HUES48 (cell line): ENCODE data around the gene PITPNC1.

Source experiments
- H3K27ac ChIP-seq: one replicate; pipeline ENCODE4 v1.7.0; 2013; ENCODE audit warnings: low read depth, low read length, inconsistent platforms
- H3K27me3 ChIP-seq: 2 replicates; pipeline ENCODE4 v1.6.1; 2013; ENCODE audit warnings: mild to moderate bottlenecking, low read length; ENCODE audit not compliant: control insufficient read depth, insufficient read depth
- H3K36me3 ChIP-seq: 2 replicates; pipeline ENCODE4 v1.6.1; 2013; ENCODE audit warnings: low read length; ENCODE audit not compliant: control insufficient read depth, insufficient read depth
- H3K4me1 ChIP-seq: 2 replicates; pipeline ENCODE4 v1.6.1; 2013; ENCODE audit warnings: mild to moderate bottlenecking, low read length; ENCODE audit not compliant: control insufficient read depth, insufficient read depth
- H3K4me3 ChIP-seq: 2 replicates; pipeline ENCODE4 v1.5.1; 2013; ENCODE audit warnings: mild to moderate bottlenecking, low read depth, low read length
- H3K9ac ChIP-seq: 2 replicates; pipeline ENCODE4 v1.6.1; 2013; ENCODE audit warnings: mild to moderate bottlenecking, low read depth, low read length, moderate library complexity
- H3K9me3 ChIP-seq: 2 replicates; pipeline ENCODE4 v1.6.1; 2013; ENCODE audit warnings: low read length; ENCODE audit not compliant: control insufficient read depth, insufficient read depth

The PITPNC1 gene

DNA sequence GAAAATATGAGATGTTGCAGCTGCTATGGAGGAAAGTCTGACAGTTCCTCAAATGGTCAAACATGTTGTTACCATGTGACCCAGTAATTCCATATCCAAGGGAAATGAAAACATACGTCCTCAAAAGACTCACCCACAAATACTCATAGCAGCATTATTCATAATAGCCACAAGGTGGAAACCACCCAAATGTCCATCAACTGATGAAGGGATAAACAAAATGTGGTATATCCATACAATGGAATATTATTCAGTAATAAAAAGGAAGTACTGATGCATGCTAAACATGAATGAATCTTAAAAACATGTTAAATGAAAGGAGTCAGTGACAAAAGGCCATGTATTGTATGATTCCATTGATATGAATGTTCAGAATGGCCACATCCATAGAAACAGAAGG is 140.2 kb downstream of the PITPNC1 start:
- Histone ChIP-seq H3K9me3 (no peaks in the 10 kb centered on the region), H3K27ac (no peak overlapping the region), H3K9ac (no peak overlapping the region), H3K36me3 (no peaks in the 10 kb centered on the region), H3K27me3 (no peaks in the 10 kb centered on the region), H3K4me1 (peaks cover 44% of the 10 kb centered on the region), H3K4me3 (no peak overlapping the region)

DNA sequence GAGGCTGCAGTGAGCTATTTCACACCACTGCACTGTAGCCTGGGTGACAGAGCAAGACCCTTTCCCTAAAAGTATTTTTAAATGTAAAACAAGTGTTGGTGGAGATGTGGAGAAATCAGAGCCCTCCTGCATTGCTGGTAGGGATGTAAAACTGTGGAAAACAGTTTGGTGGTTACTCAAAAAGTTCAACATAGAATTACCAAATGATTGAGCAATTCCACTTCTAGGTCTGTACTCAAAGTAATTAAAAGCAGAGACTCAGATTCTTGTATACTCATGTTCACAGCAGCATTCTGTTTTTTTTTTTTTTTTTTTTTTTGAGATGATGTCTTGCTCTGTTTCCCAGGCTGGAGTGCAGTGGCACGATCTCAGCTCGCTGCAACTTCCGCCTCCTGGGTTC is 141.8 kb downstream of the PITPNC1 start:
- Histone ChIP-seq H3K4me3 (no peak overlapping the region), H3K27ac (no peak overlapping the region), H3K9me3 (no peaks in the 10 kb centered on the region), H3K36me3 (no peaks in the 10 kb centered on the region), H3K27me3 (no peaks in the 10 kb centered on the region), H3K9ac (no peak overlapping the region), H3K4me1 (peaks cover 53% of the 10 kb centered on the region)

DNA sequence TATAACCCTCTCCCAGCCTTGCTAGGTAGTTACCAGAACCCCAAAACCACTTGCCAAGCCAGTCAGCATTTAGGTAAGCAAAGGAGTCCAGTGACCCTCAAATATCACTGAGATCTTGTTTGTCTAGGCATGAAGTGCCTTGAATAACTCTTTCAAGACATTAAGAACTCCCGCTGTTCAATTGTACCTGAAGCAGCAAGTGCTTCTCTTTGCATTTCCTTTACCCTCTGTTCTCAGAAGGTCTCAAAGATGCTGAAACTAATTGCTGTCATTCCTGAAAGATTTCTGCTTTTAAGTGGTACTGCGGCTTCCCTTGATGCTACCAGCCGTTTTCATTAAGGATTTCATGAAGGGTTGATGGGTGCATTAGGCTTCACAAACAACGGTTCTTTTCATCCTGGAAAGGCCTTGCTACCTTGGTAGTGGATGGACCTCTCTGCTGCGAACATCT is 142.7 kb downstream of the PITPNC1 start:
- Histone ChIP-seq H3K4me3 (no peak overlapping the region), H3K9me3 (no peaks in the 10 kb centered on the region), H3K4me1 (peaks cover 51% of the 10 kb centered on the region), H3K36me3 (no peaks in the 10 kb centered on the region), H3K27ac (peak overlapping the region; percentile 67), H3K9ac (no peak overlapping the region), H3K27me3 (no peaks in the 10 kb centered on the region)

- peak overlapping the region; percentile 39 for H3K27ac ChIP-seq
- peaks cover 49% of the 10 kb centered on the region for H3K4me1 ChIP-seq
- H3K9ac ChIP-seq = no peak overlapping the region
- no peaks in the 10 kb centered on the region for H3K36me3 ChIP-seq
- H3K9me3 ChIP-seq = no peaks in the 10 kb centered on the region
- no peaks in the 10 kb centered on the region for H3K27me3 ChIP-seq
- H3K4me3 ChIP-seq = no peak overlapping the region
Observed at GRCh38 chr17:67520252-67520906, 143.3 kb downstream of the PITPNC1 start.

GRCh38 chr17:67520916-67521774 is 144.1 kb downstream of the PITPNC1 start:
- Histone ChIP-seq H3K27ac (peak overlapping the region; percentile 32), H3K9ac (no peak overlapping the region), H3K4me3 (no peak overlapping the region)

GRCh38 chr17:67521775-67522069 is 144.6 kb downstream of the PITPNC1 start:
- peak overlapping the region; percentile 32 for H3K27ac ChIP-seq
- H3K4me3 ChIP-seq = no peak overlapping the region
- H3K4me1 ChIP-seq = peaks cover 49% of the 10 kb centered on the region
- no peak overlapping the region for H3K9ac ChIP-seq
- H3K36me3 ChIP-seq = no peaks in the 10 kb centered on the region
- H3K9me3 ChIP-seq = no peaks in the 10 kb centered on the region
- no peaks in the 10 kb centered on the region for H3K27me3 ChIP-seq

More at GRCh38 chr17:67520916-67521774, 144.1 kb downstream of the PITPNC1 start:
- Histone ChIP-seq H3K9me3 (no peaks in the 10 kb centered on the region), H3K27me3 (no peaks in the 10 kb centered on the region), H3K36me3 (no peaks in the 10 kb centered on the region), H3K4me1 (peaks cover 49% of the 10 kb centered on the region)

GRCh38 chr17:67523101-67523500 is 146.0 kb downstream of the PITPNC1 start:
- Histone ChIP-seq H3K27me3 (no peaks in the 10 kb centered on the region), H3K9ac (no peak overlapping the region), H3K9me3 (no peaks in the 10 kb centered on the region)

DNA sequence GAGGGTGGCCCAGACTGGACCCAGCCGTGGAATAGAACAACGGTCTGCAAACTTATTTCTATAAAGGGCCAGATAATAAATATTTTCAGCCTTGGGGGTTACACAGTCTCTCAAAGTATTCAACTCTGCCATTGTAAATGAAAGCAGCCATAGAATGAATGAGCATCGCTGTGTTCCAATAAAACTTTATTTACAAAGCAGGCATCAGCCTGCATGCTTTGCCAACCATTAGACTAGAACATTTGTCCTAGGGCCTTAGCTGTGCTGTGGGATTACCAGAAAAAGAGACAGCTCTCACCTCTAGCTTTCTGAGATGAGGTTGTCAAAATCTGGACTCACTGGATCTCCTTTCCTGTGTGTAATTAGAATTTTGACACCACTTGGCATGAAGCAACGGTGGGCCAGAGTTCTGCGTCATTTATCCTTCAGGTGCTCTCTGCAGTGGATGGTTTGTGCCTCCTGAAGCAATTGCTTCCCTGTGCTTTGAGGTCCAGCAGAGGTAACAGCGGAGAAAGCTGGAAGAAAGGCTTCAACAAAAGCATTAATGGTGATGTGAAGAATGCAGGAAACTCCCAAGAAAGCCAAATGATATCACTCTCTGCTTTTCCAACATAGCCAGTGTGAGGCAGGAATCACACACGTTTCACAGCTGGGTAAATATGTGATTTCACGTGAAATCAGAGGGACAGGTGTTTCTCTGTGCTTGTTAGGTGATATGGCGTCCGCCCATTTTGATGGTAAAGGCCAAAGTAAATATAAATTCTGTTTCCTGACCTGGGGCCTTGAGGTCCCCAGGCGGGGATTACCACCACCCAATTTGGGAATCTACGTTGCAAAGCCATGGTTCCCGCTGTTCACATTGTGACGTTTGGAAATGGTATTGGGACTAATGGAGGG is 148.4 kb downstream of the PITPNC1 start:
- Histone ChIP-seq H3K9ac (no peak overlapping the region), H3K36me3 (no peaks in the 10 kb centered on the region), H3K4me1 (peaks cover 51% of the 10 kb centered on the region), H3K4me3 (no peak overlapping the region), H3K9me3 (no peaks in the 10 kb centered on the region), H3K27me3 (no peaks in the 10 kb centered on the region), H3K27ac (no peak overlapping the region)

More at GRCh38 chr17:67523101-67523500, 146.0 kb downstream of the PITPNC1 start:
- Histone ChIP-seq H3K27ac (no peak overlapping the region), H3K4me3 (no peak overlapping the region), H3K4me1 (peaks cover 49% of the 10 kb centered on the region), H3K36me3 (no peaks in the 10 kb centered on the region)

- Histone ChIP-seq H3K27ac (no peak overlapping the region), H3K27me3 (no peaks in the 10 kb centered on the region), H3K36me3 (no peaks in the 10 kb centered on the region), H3K9ac (no peak overlapping the region), H3K4me3 (no peak overlapping the region), H3K4me1 (peaks cover 47% of the 10 kb centered on the region), H3K9me3 (no peaks in the 10 kb centered on the region)
Observed at GRCh38 chr17:67526700-67527099, 149.6 kb downstream of the PITPNC1 start.

DNA sequence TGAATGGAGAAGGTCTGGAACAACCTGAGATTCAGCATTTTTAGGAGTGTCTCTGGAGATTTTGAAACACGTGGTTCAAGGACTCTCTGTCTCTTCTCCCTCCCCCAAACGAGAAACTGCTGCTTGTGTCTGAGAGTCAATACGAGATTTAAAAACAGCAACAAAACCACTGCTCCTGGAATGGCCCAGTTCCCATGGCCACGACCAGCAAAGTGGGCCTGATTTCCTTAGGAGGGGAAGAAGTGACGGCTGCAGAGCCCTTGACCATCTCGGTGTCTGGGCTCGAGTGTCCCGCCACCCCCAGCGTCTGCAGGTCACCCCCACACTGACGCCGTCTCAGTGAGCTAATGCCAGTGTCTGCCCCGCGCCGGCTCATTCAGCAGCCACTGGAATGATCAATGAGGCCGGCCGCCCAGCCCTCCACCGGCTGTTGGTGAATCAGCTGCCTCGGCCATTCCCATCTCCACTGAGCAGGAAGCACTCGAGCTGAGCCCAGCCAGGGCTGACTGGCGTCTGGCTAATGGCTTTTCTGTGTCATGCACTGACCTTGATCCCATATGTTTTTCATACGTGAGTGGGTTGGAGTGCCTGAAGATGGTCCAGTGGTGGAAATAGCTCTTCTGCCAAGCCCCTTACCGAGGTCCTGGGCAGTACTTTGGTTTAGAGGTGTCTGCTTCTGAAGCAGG is 151.8 kb downstream of the PITPNC1 start:
- Histone ChIP-seq H3K36me3 (no peaks in the 10 kb centered on the region), H3K27ac (peak overlapping the region; percentile 74), H3K27me3 (no peaks in the 10 kb centered on the region), H3K4me1 (peaks cover 32% of the 10 kb centered on the region), H3K9me3 (no peaks in the 10 kb centered on the region), H3K9ac (no peak overlapping the region), H3K4me3 (no peak overlapping the region)
